Measurements from ENCODE around the gene SMPD2.
"Not testable (repeated sequence)": the region's sequence is repeated elsewhere in the genome, so short reads cannot be mapped to it uniquely, and the experiment has no call there.

The SMPD2 gene

GRCh38 chr6:109447878-109448555 is 7.5 kb downstream of the SMPD2 start:
- DNase-seq = no peak

GRCh38 chr6:109448615-109449014 is 8.1 kb downstream of the SMPD2 start:
- DNase-seq = no peak

GRCh38 chr6:109449064-109449794 is 8.7 kb downstream of the SMPD2 start:
- no peak for DNase-seq

- DNase-seq = no peak
Measured at GRCh38 chr6:109449795-109450673, 9.5 kb downstream of the SMPD2 start.

GRCh38 chr6:109450801-109451200 is 10.3 kb downstream of the SMPD2 start:
- DNase-seq = no peak

GRCh38 chr6:109451376-109451775 is 10.9 kb downstream of the SMPD2 start:
- DNase-seq = no peak

GRCh38 chr6:109452181-109452580 is 11.7 kb downstream of the SMPD2 start:
- no peak for DNase-seq

- no peak for DNase-seq
Measured at GRCh38 chr6:109453156-109453555, 12.6 kb downstream of the SMPD2 start.

- no peak for DNase-seq
Measured at GRCh38 chr6:109453594-109454495, 13.3 kb downstream of the SMPD2 start.

- peak; percentile 86 for DNase-seq
Measured at GRCh38 chr6:109454496-109455436, 14.2 kb downstream of the SMPD2 start.

GRCh38 chr6:109455437-109456110 is 15.1 kb downstream of the SMPD2 start, which contains the start of gene MICAL1:
TSS of gene MICAL1 (minus strand) at chr6:109455772. CDS start at chr6:109454196, 1,576 bp downstream.
- peak; percentile 82 for DNase-seq

- DNase-seq = no peak
Measured at GRCh38 chr6:109456111-109456583, 15.6 kb downstream of the SMPD2 start.

- no peak for DNase-seq
Measured at GRCh38 chr6:109456710-109457561, 16.4 kb downstream of the SMPD2 start.

GRCh38 chr6:109457562-109457996 is 17.1 kb downstream of the SMPD2 start:
- no peak for DNase-seq

- peak; percentile 59 for DNase-seq
Measured at GRCh38 chr6:109458774-109459531, 18.4 kb downstream of the SMPD2 start.

- no peak for DNase-seq
Measured at GRCh38 chr6:109460161-109460829, 19.8 kb downstream of the SMPD2 start.

- not testable (repeated sequence) for DNase-seq
Measured at GRCh38 chr6:109461205-109461604, 20.7 kb downstream of the SMPD2 start.

Measured in CD4-positive, alpha-beta T cell treated with Interferon gamma for 1 hour (primary cell).